ENCODE measurements around the gene UGT2B10. TPM values are rescaled to one million over a fixed set of nuclear protein-coding genes. Genes with fewer than 3 reads are reported as not detected.

The UGT2B10 gene
- total and polyA plus RNA-seq, 2 of the 13 experiments (the other 11 are each of a cell fraction or from before 2014, with no cell fraction given): 107 to 148 TPM

GRCh38 chr4:68864438-68865187, 48.8 kb downstream of the UGT2B10 start (continued):
- TF ChIP-seq ARID4A (CRISPR knock-in tag; IDR thresholded peaks at IDR 0.05; ENCODE audit: borderline replicate concordance) (peak; percentile 30; the same call in 1 of the 2 replicates), KDM1A (CRISPR knock-in tag; IDR thresholded peaks at IDR 0.05) (no peak), CTCF (CRISPR knock-in tag; IDR thresholded peaks at IDR 0.05) (0 out of 2 replicates have a peak, but pooled peaks have one; percentile 10), HNF4G (IDR thresholded peaks at IDR 0.05; ENCODE audit: borderline replicate concordance, low read depth, low read length) (peak; percentile 90), HNF4G (CRISPR knock-in tag; IDR thresholded peaks at IDR 0.05; ENCODE audit: borderline replicate concordance, low read depth) (peak; percentile 59; the same call in 1 of the 2 replicates), ZNF124 (CRISPR knock-in tag; IDR thresholded peaks at IDR 0.05) (peak; percentile 53; the same call in 1 of the 2 replicates), HNF4A (CRISPR knock-in tag; IDR thresholded peaks at IDR 0.05) (peak; percentile 94), SALL1 (CRISPR knock-in tag; IDR thresholded peaks at IDR 0.05) (peak; percentile 93), MYC (CRISPR knock-in tag; IDR thresholded peaks at IDR 0.05; ENCODE audit: borderline replicate concordance) (peak; percentile 27; the same call in 1 of the 2 replicates), THAP11 (CRISPR knock-in tag; IDR thresholded peaks at IDR 0.05) (peak; percentile 59), DMAP1 (CRISPR knock-in tag; IDR thresholded peaks at IDR 0.05) (peak; percentile 29; the same call in 1 of the 2 replicates), ZNF362 (CRISPR knock-in tag; IDR thresholded peaks at IDR 0.05; ENCODE audit: borderline replicate concordance) (peak; percentile 49; the same call in 1 of the 2 replicates), SOX5 (CRISPR knock-in tag; IDR thresholded peaks at IDR 0.05; ENCODE audit: borderline replicate concordance) (peak; percentile 74; the same call in 1 of the 2 replicates), NRL (CRISPR knock-in tag; IDR thresholded peaks at IDR 0.05; ENCODE audit: borderline replicate concordance) (no peak), ZMYM4 (CRISPR knock-in tag; IDR thresholded peaks at IDR 0.05) (peak; percentile 92), ZNF263 (CRISPR knock-in tag; IDR thresholded peaks at IDR 0.05) (peak; percentile 91), SPEN (CRISPR knock-in tag; IDR thresholded peaks at IDR 0.05; ENCODE audit: low read depth) (peak; percentile 28; the same call in 1 of the 2 replicates), SIX1 (CRISPR knock-in tag; IDR thresholded peaks at IDR 0.05; ENCODE audit: borderline replicate concordance) (peak; percentile 35; the same call in 1 of the 2 replicates)
- TF ChIP-seq, protein P1, sequence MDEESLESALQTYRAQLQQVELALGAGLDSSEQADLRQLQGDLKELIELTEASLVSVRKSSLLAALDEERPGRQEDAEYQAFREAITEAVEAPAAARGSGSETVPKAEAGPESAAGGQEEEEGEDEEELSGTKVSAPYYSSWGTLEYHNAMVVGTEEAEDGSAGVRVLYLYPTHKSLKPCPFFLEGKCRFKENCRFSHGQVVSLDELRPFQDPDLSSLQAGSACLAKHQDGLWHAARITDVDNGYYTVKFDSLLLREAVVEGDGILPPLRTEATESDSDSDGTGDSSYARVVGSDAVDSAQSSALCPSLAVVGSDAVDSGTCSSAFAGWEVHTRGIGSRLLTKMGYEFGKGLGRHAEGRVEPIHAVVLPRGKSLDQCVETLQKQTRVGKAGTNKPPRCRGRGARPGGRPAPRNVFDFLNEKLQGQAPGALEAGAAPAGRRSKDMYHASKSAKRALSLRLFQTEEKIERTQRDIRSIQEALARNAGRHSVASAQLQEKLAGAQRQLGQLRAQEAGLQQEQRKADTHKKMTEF (CRISPR knock-in tag; IDR thresholded peaks at IDR 0.05): 0 out of 2 replicates have a peak, but pooled peaks have one; percentile 25
